H1 (cell line): ENCODE data around the gene TMEM45B. TPM values are rescaled to one million over a fixed set of nuclear protein-coding genes. Genes with fewer than 3 reads are reported as not detected.

Source experiments
- CTCF ChIA-PET: fragments of 300-600 bp; sonication (Branson Sonifier 250); formaldehyde crosslinking; loops from one replicate; lab custom pipeline; 2021; ENCODE audit not compliant: partially characterized antibody; lab: Charles Lee
- POLR2A ChIA-PET: fragments of 300-600 bp; sonication (Branson Sonifier 250); formaldehyde crosslinking; loops from one replicate; lab custom pipeline; 2021; ENCODE audit warnings: inconsistent platforms; ENCODE audit not compliant: partially characterized antibody; lab: Charles Lee
- DNase-seq, 2 experiments: peaks; one replicate each; pipeline versions ENCODE4 v3.0.0 to v3.0.0-alpha.2; 2010 to 2022; ENCODE audit warnings: low spot score in 2 of 2, low read depth in 1 of 2, mixed read lengths in 1 of 2
- FAIRE-seq: peaks from 2 replicates; lab custom pipeline; 2011; peaks lifted over from hg19 to GRCh38; lab: Jason Lieb, UNC
- H2AFZ ChIP-seq: 2 replicates; pipeline ENCODE4 v1.8.1; 2012; ENCODE audit warnings: low read length, inconsistent platforms
- H2AK5ac ChIP-seq: 2 replicates; pipeline ENCODE4 v1.6.1; 2013; ENCODE audit warnings: low read depth, low read length
- H2BK120ac ChIP-seq: replicated peaks from 2 replicates; pipeline ENCODE3; 2013; ENCODE audit warnings: low read depth, low read length, inconsistent platforms
- H2BK12ac ChIP-seq: 2 replicates; pipeline ENCODE4 v1.6.1; 2013; ENCODE audit warnings: low read depth, low read length
- H2BK15ac ChIP-seq: 2 replicates; pipeline ENCODE4 v1.6.1; 2013; ENCODE audit warnings: low read length
- H2BK20ac ChIP-seq: 2 replicates; pipeline ENCODE4 v1.6.1; 2013; ENCODE audit warnings: low read length
- H2BK5ac ChIP-seq: 2 replicates; pipeline ENCODE4 v1.6.1; 2013; ENCODE audit warnings: low read depth, low read length
- H3K14ac ChIP-seq: 2 replicates; pipeline ENCODE4 v1.6.1; 2013; ENCODE audit warnings: inconsistent platforms; ENCODE audit not compliant: insufficient read length
- H3K18ac ChIP-seq: 2 replicates; pipeline ENCODE4 v1.6.1; 2013; ENCODE audit warnings: low read length; ENCODE audit errors: extremely low read depth
- H3K23ac ChIP-seq: 2 replicates; pipeline ENCODE4 v1.6.1; 2013; ENCODE audit warnings: inconsistent platforms; ENCODE audit not compliant: insufficient read length
- H3K23me2 ChIP-seq: 2 replicates; pipeline ENCODE4 v1.6.1; 2013; ENCODE audit warnings: low read depth, low read length
- H3K27ac ChIP-seq: 2 replicates; pipeline ENCODE4 v1.6.1; 2011; ENCODE audit warnings: low read depth, low read length, inconsistent platforms
- H3K27me3 ChIP-seq, 4 experiments: replicated peaks in 1 of 4; 1 replicate in 1 of 4; 2 replicates in 3 of 4; pipeline versions ENCODE4 v1.6.1 to v1.8.1; 2011 to 2013; ENCODE audit warnings: low read length in 3 of 4, mild to moderate bottlenecking in 3 of 4, inconsistent platforms in 2 of 4, mixed read lengths in 2 of 4, moderate library complexity in 1 of 4; ENCODE audit not compliant: control insufficient read depth in 3 of 4, insufficient read depth in 3 of 4; ENCODE audit errors: extremely low read depth in 1 of 4
- H3K36me3 ChIP-seq, 4 experiments: 2 replicates each; pipeline versions ENCODE4 v1.6.1 to v1.8.1; 2011 to 2013; ENCODE audit warnings: mild to moderate bottlenecking in 4 of 4, low read length in 3 of 4, moderate library complexity in 2 of 4, control low read depth in 1 of 4, inconsistent platforms in 1 of 4; ENCODE audit not compliant: insufficient read depth in 4 of 4, control insufficient read depth in 2 of 4
- H3K4ac ChIP-seq: replicated peaks from 2 replicates; pipeline ENCODE3; 2013; ENCODE audit warnings: low read length, low read depth, mixed read lengths, inconsistent platforms; ENCODE audit not compliant: insufficient read length
- H3K4me1 ChIP-seq, 4 experiments: replicated peaks in 1 of 4; 1 replicate in 1 of 4; 2 replicates in 3 of 4; pipeline versions ENCODE4 v1.6.1 to v1.8.1; 2011 to 2013; ENCODE audit warnings: low read length in 3 of 4, inconsistent platforms in 2 of 4, mixed read lengths in 1 of 4; ENCODE audit not compliant: insufficient read depth in 4 of 4, control insufficient read depth in 3 of 4
- H3K4me2 ChIP-seq, 2 experiments: 2 replicates each; pipeline versions ENCODE4 v1.6.1 to v1.8.1; 2011 to 2013; ENCODE audit warnings: low read depth in 2 of 2, low read length in 2 of 2, control low read depth in 1 of 2, inconsistent platforms in 1 of 2, mild to moderate bottlenecking in 1 of 2; ENCODE audit not compliant: insufficient read depth in 1 of 2
- H3K4me3 ChIP-seq, 4 experiments: fragments of 200-600, 300-600 bp in 1 of 4; sonication (generic), shearing (Covaris generic), sonication (Bioruptor Twin) in 1 of 4; 2 replicates each; pipeline versions ENCODE4 v1.5.1 to v1.8.1; 2011 to 2016; ENCODE audit warnings: low read length in 4 of 4, low read depth in 3 of 4, control low read depth in 2 of 4, inconsistent platforms in 2 of 4, mild to moderate bottlenecking in 2 of 4, mixed read lengths in 1 of 4, moderate library complexity in 1 of 4; ENCODE audit not compliant: insufficient read depth in 2 of 4; ENCODE audit errors: extremely low read depth in 1 of 4
- H3K56ac ChIP-seq: replicated peaks from 2 replicates; pipeline ENCODE3; 2013; ENCODE audit warnings: low read depth, mild to moderate bottlenecking, mixed read lengths, low read length, inconsistent platforms; ENCODE audit not compliant: insufficient read length
- H3K79me1 ChIP-seq: 2 replicates; pipeline ENCODE4 v1.6.1; 2013; ENCODE audit warnings: low read depth, low read length, control low read depth
- H3K79me2 ChIP-seq, 2 experiments: 2 replicates each; pipeline versions ENCODE4 v1.6.1 to v1.8.1; 2012 to 2013; ENCODE audit warnings: low read length in 2 of 2, mild to moderate bottlenecking in 2 of 2, inconsistent platforms in 1 of 2; ENCODE audit not compliant: insufficient read depth in 2 of 2, control insufficient read depth in 1 of 2
- H3K9ac ChIP-seq, 4 experiments: replicated peaks in 1 of 4; 1 replicate in 1 of 4; 2 replicates in 3 of 4; pipeline versions ENCODE4 v1.6.1 to v1.8.1; 2011 to 2013; ENCODE audit warnings: low read depth in 3 of 4, low read length in 3 of 4, control low read depth in 2 of 4, mild to moderate bottlenecking in 2 of 4, moderate library complexity in 2 of 4, inconsistent platforms in 1 of 4; ENCODE audit errors: extremely low read depth in 1 of 4
- H3K9me3 ChIP-seq, 2 experiments: 2 replicates each; pipeline versions ENCODE4 v1.6.1 to v1.8.1; 2012 to 2013; ENCODE audit warnings: mild to moderate bottlenecking in 2 of 2, moderate library complexity in 2 of 2, control low read depth in 1 of 2, inconsistent platforms in 1 of 2, low read depth in 1 of 2, low read length in 1 of 2, mixed read lengths in 1 of 2; ENCODE audit not compliant: insufficient read depth in 2 of 2
- H4K20me1 ChIP-seq, 2 experiments: replicated peaks in 1 of 2; 2 replicates each; pipeline versions ENCODE3 to v1.8.1; 2011 to 2013; ENCODE audit warnings: inconsistent platforms in 2 of 2, low read length in 2 of 2, mild to moderate bottlenecking in 1 of 2; ENCODE audit not compliant: insufficient read depth in 2 of 2, control insufficient read depth in 1 of 2
- H4K5ac ChIP-seq: 2 replicates; pipeline ENCODE4 v1.6.1; 2013; ENCODE audit warnings: low read length, low read depth, mixed read lengths, inconsistent platforms; ENCODE audit not compliant: insufficient read length
- H4K8ac ChIP-seq: 2 replicates; pipeline ENCODE4 v1.8.0; 2013; ENCODE audit warnings: mild to moderate bottlenecking, moderate library complexity, low read length, inconsistent platforms; ENCODE audit not compliant: insufficient read depth; ENCODE audit errors: extremely low read depth
- H4K91ac ChIP-seq: replicated peaks from 2 replicates; pipeline ENCODE3; 2013; ENCODE audit warnings: low read length, mixed read lengths, inconsistent platforms; ENCODE audit not compliant: insufficient read length
- SP1 ChIP-seq: IDR thresholded peaks from 2 replicates; pipeline ENCODE4 v1.6.1; 2011; ENCODE audit warnings: low read depth, low read length
- TAF1 ChIP-seq: IDR thresholded peaks from 2 replicates; pipeline ENCODE4 v1.6.1; 2011; ENCODE audit warnings: mild to moderate bottlenecking, low read depth, low read length
- WGBS, 2 experiments: shearing (Covaris generic) in 1 of 2; methylation state at CpG; one replicate each; pipeline versions ENCODE4 v1.1.6 to v1.1.7; 2013 to 2015; ENCODE audit warnings: low lambda C conversion rate in 2 of 2, mixed read lengths in 2 of 2, inconsistent platforms in 1 of 2, low coverage in 1 of 2, missing lambda C conversion rate in 1 of 2; ENCODE audit not compliant: insufficient replicate concordance in 2 of 2, insufficient coverage in 1 of 2, insufficient read length in 1 of 2; ENCODE audit errors: extremely low coverage in 1 of 2, missing lambda C conversion rate in 1 of 2; 5-methylcytosine and 5-hydroxymethylcytosine counted together
- polyA plus RNA-seq, 7 experiments: library from polyadenylated mRNA; depleted of rRNA in 3 of 7; stranded (reverse) in 5 of 7; unstranded in 2 of 7; fragments of >200 nt in 5 of 7; fragments of 200-250 nt in 2 of 7; gene quantifications; 1 replicate in 5 of 7; 2 replicates in 1 of 7; 4 replicates in 1 of 7; pipeline versions ENCODE4 v1.2.1 to v1.2.3, GENCODE V29; 2011 to 2013; ENCODE audit warnings: missing spikeins in 2 of 7, mixed read lengths in 2 of 7
- total RNA-seq: library from RNA; stranded (reverse); fragmentation: NEBNext Ultra II Directional; extraction: Animal tissue kit (Norgen Biotek cat#: 25700); gene quantifications from 2 replicates; pipeline ENCODE4 v1.2.1, GENCODE V29; 2021

TMEM45B gene
- total and polyA plus RNA-seq, 2 of the 8 experiments (the other 6 are each of a cell fraction or from before 2014, with no cell fraction given), result 0.23 TPM; not detected in 1

DNA sequence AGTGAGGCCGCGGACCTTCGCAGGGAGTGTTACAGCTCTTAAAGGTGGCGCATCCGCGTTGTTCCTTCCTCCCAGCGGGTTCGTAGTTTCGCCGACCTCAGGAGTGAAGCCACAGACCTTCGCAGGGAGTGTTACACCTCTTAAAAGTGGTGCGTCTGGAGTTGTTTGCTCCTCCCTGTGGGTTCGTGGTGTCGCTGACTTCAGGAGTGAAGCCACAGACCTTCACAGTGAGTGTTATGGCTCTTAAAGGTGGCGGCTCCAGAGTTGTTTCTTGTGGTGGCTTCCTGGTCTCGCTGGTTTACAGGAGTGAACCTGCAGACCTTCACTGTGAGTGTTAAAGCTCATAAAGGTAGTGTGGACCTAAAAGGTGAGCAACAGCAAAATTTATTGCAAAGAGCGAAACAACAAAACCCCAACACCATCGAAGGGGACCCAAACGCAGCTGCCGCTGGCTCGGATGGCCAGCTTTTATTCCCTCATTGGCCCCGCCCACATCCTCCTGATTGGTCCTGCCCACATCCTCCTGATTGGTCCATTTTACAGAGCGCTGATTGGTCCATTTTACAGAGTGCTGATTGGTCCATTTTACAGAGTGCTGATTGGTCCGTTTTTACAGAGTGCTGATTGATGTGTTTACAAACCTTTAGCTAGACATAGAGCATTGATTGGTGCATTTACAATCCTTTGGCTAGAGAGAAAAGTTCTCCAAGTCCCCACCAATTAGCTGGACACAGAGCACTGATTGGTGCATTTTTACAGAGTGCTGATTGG lies 1.2 kb upstream of the TMEM45B start:
- no peak overlapping the region for H2AK5ac ChIP-seq
- H3K36me3 ChIP-seq, result no peaks in the 10 kb centered on the region
- CTCF ChIA-PET, result interaction anchor here (1.0 to 1.3 kb wide), 2 partner anchors 31 to 64 kb away, joined by 3 read pairs; no protein-coding TSS in a partner anchor
- no peak overlapping the region for H2BK120ac ChIP-seq
- no peak overlapping the region for H3K27ac ChIP-seq
- no peak overlapping the region for H3K9ac ChIP-seq
- H3K27me3 ChIP-seq, result peaks cover 8 to 36% (median 22%) of the 10 kb centered on the region in 4 experiments
- FAIRE-seq (no peak), DNase-seq (no peak)
- no peaks in the 10 kb centered on the region for H3K79me2 ChIP-seq
- H3K4ac ChIP-seq, result no peak overlapping the region
- 90% methylated on average over 24 of the region's 24 CpGs; no CpG with 5 or more reads in 1 of the 2 experiments for WGBS, 2 experiments
- no peak overlapping the region for H3K4me3 ChIP-seq
- no peaks in the 10 kb centered on the region for H3K79me1 ChIP-seq
- H3K4me2 ChIP-seq, result no peak overlapping the region; a peak in 1 of 4 replicates
- H3K23me2 ChIP-seq, result no peaks in the 10 kb centered on the region; the same call in 1 of the 2 replicates
- no peak overlapping the region for H4K8ac ChIP-seq
- H3K56ac ChIP-seq, result no peak overlapping the region
- no peak overlapping the region for H2BK12ac ChIP-seq
- H3K9me3 ChIP-seq, result no peaks in the 10 kb centered on the region; a peak in 1 of 4 replicates
- no peak overlapping the region for H3K18ac ChIP-seq
- no peaks in the 10 kb centered on the region for H3K4me1 ChIP-seq
- H2BK20ac ChIP-seq, result no peak overlapping the region
- H4K91ac ChIP-seq, result no peak overlapping the region
- no peak overlapping the region for H3K14ac ChIP-seq
- no peak overlapping the region for H2BK15ac ChIP-seq
- no peaks in the 10 kb centered on the region for H4K20me1 ChIP-seq
- H2BK5ac ChIP-seq, result no peak overlapping the region
- TF ChIP-seq SP1 (0 out of 2 replicates have a peak, but pooled peaks have one; percentile 31), TAF1 (no peak)
- TF ChIP-seq, all 59 proteins: peak for 1
- Histone ChIP-seq H2AFZ (no peak overlapping the region), H4K5ac (no peak overlapping the region), H3K23ac (no peak overlapping the region)
- POLR2A ChIA-PET, result interaction anchor here (0.7 kb wide), 1 partner anchor 64 kb away, joined by 3 read pairs; no protein-coding TSS in a partner anchor
